GM19035 (cell line): ENCODE data around the gene ACY1.
A peak's percentile ranks its signal among the peaks of the same experiment; 100 is the strongest.
"Not testable (repeated sequence)": the region's sequence is repeated elsewhere in the genome, so short reads cannot be mapped to it uniquely, and the experiment has no call there.

Source experiments
- ATAC-seq: cut with Tn5 transposase; IDR thresholded peaks from one replicate; pipeline ENCODE4 v1.9.1; 2021; ENCODE audit not compliant: unreplicated experiment

Gene ACY1

DNA sequence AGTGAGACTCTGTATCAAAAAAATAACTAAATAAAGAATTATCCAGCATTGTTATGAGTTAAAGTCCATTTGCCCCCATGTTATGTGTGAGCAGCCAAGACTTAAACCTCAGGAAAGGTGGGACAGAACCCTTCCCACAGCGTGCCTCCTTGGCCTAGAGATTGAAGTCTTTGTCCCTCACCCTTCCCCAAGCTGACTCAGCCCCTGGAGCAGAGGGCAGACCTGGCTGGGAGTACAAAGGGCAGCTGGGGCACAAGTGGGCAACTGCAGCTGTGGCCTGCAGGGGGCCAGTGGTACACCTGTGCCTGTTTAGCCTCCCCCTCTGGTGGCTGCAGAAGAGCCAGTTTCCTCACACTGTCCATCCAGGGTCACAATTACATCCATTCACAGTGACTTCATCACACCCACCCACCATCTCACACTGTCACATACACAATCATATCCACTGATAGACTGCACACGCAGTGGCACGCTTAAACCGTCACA, 940 bp upstream of the ACY1 start:
- peak; percentile 37 for ATAC-seq

GRCh38 chr3:51983578-51984268, 388 bp downstream of the ACY1 start:
- ATAC-seq: no peak

- no peak for ATAC-seq
Measured at GRCh38 chr3:51984269-51984647, 923 bp downstream of the ACY1 start.

DNA sequence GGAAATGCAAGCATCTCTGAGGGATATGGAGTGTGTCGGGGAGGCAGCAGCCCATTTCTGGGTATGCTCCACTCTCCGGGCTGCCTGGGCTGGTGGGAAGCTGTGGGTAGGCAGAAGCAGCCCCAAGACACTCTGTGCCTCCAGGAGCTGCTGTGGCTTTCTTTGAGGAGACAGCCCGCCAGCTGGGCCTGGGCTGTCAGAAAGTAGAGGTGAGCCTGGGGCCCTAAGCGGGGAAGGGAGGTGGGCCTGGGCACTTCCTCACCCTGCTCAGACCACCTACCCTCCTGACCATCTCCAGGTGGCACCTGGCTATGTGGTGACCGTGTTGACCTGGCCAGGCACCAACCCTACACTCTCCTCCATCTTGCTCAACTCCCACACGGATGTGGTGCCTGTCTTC, 1.7 kb downstream of the ACY1 start:
- ATAC-seq: no peak

DNA sequence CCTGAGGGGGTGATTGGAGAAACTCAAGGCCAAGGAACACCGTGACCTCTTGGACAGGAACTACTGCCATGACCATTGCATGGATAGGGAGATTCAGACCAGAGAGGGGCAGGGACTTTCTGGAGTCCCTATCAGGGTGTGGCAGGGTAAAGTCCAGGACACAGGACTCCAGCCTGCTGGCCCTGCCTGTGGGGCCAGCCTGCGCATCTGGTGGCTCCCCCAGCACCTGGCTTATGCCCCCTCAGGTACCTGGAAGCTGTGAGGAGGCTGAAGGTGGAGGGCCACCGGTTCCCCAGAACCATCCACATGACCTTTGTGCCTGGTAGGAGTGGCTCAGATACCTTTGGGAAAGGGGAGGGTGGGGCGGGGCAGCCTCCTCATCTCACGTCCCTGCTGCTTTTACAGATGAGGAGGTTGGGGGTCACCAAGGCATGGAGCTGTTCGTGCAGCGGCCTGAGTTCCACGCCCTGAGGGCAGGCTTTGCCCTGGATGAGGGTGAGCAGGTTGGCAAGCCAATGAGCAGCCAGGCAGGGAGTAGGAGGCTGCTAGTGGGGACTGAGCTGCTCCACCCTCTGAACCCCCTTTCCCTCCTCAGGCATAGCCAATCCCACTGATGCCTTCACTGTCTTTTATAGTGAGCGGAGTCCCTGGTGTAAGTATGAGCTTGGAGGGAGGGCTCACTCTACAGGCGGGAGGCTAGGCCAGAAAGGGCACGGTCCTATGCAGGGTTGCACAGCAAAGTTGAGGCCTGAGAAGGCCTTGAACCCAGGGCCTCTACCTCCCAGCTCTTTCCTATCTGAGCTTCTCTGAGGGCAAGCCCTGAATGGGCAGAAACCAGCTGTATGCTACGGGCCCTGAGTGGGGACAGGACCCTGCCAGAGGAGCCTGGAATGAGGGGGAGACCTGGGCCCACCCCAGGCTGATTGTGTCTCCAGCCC, 2.9 kb downstream of the ACY1 start:
- ATAC-seq: no peak

DNA sequence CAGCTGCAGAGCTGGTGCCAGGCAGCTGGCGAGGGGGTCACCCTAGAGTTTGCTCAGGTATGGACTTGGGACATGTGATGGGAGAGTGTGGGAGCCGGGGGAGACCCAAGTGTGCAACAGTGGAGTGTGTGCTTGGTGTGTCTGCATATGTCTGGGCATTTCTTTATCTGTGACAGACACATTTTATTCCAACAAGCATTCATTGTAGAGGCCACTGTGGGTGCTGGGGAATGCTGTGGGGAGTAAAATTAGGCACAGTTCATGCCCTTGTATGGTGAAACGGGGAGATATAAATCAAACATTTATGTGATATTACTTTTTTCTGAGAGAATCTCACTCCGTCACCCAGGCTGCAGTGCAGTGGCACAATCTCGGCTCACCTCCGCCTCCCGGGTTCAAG, 4.2 kb downstream of the ACY1 start:
- no peak for ATAC-seq

DNA sequence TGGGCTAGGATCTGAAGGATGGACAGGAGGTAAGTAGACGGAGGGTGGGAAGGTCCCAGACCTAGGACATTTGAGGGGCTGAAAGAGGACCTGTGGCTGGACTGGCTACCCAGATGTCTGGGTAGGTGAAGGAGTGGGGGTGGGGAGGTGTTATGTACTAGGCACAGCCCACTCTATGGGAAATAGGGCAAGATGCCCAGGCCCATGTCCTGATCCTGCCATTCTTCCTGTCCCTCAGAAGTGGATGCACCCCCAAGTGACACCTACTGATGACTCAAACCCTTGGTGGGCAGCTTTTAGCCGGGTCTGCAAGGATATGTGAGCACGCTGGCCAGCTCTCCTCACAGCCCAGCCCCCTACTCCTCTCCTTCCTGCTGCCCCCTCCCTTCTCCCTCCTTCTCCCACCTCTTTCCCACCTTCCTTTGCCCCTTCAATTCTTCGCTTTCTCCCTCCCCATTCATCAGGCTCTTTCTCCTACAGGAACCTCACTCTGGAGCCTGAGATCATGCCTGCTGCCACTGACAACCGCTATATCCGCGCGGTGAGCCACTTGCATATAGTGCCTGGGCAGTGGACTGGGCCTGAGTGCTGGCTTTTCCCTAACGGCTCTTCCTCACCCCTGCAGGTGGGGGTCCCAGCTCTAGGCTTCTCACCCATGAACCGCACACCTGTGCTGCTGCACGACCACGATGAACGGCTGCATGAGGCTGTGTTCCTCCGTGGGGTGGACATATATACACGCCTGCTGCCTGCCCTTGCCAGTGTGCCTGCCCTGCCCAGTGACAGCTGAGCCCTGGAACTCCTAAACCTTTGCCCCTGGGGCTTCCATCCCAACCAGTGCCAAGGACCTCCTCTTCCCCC, 5.2 kb downstream of the ACY1 start:
- no peak for ATAC-seq

GRCh38 chr3:51990501-51990971, 7.2 kb downstream of the ACY1 start:
- ATAC-seq: not testable (repeated sequence)

- ATAC-seq: no peak
Measured at GRCh38 chr3:51992017-51992682, 8.8 kb downstream of the ACY1 start.

- ATAC-seq: not testable (repeated sequence)
Measured at GRCh38 chr3:51993657-51994056, 10.3 kb downstream of the ACY1 start.

DNA sequence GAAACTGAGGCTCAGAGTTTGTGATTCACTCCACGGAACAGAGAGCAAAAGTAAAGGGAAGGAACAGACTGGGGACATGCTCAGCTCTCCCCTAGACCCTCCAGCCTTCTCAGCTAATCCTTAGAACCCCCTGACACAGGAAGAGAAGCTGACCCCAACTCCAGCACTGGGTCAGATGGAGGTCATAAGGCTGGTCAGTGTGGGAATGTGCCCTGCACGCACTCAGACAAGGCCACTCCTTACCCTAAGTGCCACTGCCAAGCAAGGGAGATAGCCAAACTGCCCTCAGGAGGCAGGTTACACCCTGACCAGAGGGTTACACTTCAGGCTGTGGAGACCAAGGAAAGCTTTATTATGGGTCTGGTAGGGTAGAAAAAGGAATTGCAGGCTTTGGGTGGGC, 11.2 kb downstream of the ACY1 start:
- no peak for ATAC-seq

GRCh38 chr3:51995346-51996163, 12.2 kb downstream of the ACY1 start, which contains the start of gene RPL29:
TSS of gene RPL29 (minus strand) at chr3:51995895. CDS start at chr3:51995461, 434 bp downstream.
- ATAC-seq: peak; percentile 88

GRCh38 chr3:51997172-51997571, 13.8 kb downstream of the ACY1 start:
- ATAC-seq: no peak

DNA sequence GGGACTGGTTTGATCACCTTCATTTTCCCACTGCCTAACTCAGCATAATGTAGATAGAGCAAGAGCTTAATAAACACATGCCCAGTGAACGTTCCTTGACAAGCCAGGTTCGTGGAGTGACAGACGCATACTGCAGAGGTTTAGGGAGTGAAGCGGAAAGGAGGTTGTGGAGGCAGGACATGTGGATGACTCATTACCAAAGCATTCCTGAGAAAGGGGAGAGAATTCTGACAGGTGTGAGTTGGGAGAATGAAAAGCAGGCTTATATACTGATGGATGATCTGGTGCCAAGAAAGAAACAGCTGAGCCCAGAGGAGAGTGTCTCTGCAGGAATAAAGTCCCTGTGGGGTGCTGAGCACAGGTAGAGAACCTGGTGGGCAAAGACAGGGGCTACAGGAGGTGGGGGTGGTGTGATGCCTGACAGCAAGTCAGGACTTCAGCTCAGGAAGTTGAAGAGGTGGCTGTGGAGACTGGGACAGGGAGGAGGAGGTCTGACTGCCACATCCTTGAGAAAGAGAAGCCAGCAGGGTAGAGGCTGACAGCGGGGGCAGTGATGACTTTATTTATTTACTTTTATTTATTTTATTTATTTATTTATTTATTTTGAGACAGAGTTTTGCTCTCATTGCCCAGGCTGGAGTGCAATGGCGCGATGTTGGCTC, 14.7 kb downstream of the ACY1 start:
- no peak for ATAC-seq

DNA sequence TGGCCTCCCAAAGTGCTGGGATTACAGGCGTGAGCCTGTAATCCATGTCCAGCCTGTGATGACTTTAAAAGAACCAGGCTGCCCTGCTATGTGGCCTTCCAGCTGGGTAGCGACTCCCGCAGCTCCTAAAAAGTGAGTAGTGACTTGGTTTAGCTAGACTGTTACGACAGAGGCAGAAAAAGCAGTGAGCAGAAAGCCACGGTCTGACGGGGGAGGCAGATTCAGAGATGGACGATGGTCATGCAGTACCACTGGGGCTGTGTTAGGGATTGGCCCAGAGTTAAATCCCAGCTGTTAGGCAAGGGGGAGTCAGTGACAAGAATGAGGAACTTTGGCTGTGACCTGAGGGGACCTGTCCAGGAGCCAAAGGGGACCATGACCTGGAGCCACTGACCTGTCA, 15.4 kb downstream of the ACY1 start:
- ATAC-seq: no peak

DNA sequence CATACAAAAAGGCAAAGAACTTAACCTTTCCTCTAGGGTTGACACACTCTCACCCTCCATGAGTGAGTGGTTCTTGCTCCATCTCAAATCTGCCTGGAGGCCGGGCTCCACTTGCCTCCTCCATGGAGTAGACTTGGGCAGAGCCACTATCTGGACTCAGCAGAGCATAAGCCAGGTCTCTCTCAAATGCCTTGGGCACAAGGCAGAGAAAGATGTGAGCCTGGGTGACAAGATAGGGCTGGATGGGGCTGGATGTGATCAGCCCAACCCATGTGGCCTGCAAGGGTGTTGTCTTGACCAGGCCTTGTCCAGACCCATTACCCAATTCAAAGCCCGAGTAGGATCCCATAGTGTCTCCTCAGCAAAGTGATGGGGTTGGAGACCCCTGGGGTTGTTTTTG, 16.5 kb downstream of the ACY1 start:
- ATAC-seq: no peak

- ATAC-seq: peak; percentile 67
Measured at GRCh38 chr3:52001443-52001974, 18.2 kb downstream of the ACY1 start.

GRCh38 chr3:52002748-52003147, 19.4 kb downstream of the ACY1 start:
- no peak for ATAC-seq
